Right lobe of liver (tissue), 4 donors: ENCODE results near the gene ADAM30.

Experiments used
- POLR2A ChIP-seq: fragments of 450-650 bp; IDR thresholded peaks from one replicate; pipeline ENCODE4 v1.6.1; 2017; ENCODE audit warnings: antibody characterized with exemption, mild to moderate bottlenecking
- TF ChIP-seq, protein P1 (sequence below), 4 donors: fragments of 200-600 bp in 3 of 4; fragments of 450-650 bp in 1 of 4; IDR thresholded peaks; one replicate each; pipeline versions ENCODE4 v1.5.1 to v1.8.0; 2016 to 2022; ENCODE audit warnings: antibody characterized with exemption in 4 of 4, mild to moderate bottlenecking in 2 of 4
- donor health status: DM: no; HTN: no; CAD: no.
- donor health status: DM: no; HTN: no; CAD: no.
- donor health status: DM: no; HTN: yes; CAD: no.

DNA sequence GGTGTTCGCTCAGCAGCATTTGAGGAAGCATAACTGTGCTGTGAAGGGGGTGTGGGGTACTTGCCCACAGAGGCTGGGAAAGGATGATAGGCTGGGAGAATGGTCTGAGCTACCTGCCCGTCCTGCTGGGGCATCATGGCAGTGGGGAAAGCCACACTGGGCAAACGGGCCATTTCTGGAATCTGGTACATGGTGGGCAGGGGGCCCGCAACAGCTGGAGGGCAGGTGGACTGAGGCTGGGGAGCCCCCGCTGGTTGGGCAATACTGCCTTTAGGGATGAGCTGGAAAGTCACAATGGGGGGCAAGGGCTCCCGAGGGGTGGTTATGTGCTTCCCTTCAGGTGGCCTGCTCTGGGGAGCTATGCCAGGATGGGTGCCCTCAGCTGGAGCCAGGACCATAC lies 19.2 kb upstream of the ADAM30 start:
- TF ChIP-seq, protein P1, sequence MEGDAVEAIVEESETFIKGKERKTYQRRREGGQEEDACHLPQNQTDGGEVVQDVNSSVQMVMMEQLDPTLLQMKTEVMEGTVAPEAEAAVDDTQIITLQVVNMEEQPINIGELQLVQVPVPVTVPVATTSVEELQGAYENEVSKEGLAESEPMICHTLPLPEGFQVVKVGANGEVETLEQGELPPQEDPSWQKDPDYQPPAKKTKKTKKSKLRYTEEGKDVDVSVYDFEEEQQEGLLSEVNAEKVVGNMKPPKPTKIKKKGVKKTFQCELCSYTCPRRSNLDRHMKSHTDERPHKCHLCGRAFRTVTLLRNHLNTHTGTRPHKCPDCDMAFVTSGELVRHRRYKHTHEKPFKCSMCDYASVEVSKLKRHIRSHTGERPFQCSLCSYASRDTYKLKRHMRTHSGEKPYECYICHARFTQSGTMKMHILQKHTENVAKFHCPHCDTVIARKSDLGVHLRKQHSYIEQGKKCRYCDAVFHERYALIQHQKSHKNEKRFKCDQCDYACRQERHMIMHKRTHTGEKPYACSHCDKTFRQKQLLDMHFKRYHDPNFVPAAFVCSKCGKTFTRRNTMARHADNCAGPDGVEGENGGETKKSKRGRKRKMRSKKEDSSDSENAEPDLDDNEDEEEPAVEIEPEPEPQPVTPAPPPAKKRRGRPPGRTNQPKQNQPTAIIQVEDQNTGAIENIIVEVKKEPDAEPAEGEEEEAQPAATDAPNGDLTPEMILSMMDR (IDR thresholded peaks at IDR 0.05) = no peak
- TF ChIP-seq POLR2A = no peak
